Keratinocyte (primary cell): Measurements from ENCODE around the gene SH3BP1. TPM values are rescaled to one million over a fixed set of nuclear protein-coding genes. Genes with fewer than 3 reads are reported as not detected.

Experiments used
- DNase-seq: peaks from one replicate; pipeline ENCODE4 v3.0.0-alpha.2; 2011; ENCODE audit warnings: low read depth, missing footprints, low spot score
- FAIRE-seq: peaks from 2 replicates; lab custom pipeline; 2011; peaks lifted over from hg19 to GRCh38; lab: Jason Lieb, UNC
- H2AFZ ChIP-seq: 2 replicates; pipeline ENCODE4 v1.6.0; 2012; ENCODE audit warnings: low read length, control low read depth, inconsistent platforms; ENCODE audit not compliant: control insufficient read depth
- H3K27ac ChIP-seq: 2 replicates; pipeline ENCODE4 v1.5.1; 2011; ENCODE audit warnings: low read length; ENCODE audit not compliant: control insufficient read depth, insufficient read depth
- H3K27me3 ChIP-seq: 3 replicates; pipeline ENCODE4 v1.6.0; 2011; ENCODE audit warnings: low read length; ENCODE audit not compliant: control insufficient read depth, insufficient read depth; ENCODE audit errors: extremely low read depth
- H3K36me3 ChIP-seq, 2 experiments: 2 replicates in 1 of 2; 3 replicates in 1 of 2; pipeline ENCODE4 v1.5.1; 2011; ENCODE audit warnings: low read length in 2 of 2, mild to moderate bottlenecking in 1 of 2; ENCODE audit not compliant: control insufficient read depth in 2 of 2, insufficient read depth in 2 of 2; ENCODE audit errors: extremely low read depth in 1 of 2
- H3K4me1 ChIP-seq: 3 replicates; pipeline ENCODE4 v1.5.1; 2011; ENCODE audit warnings: low read length; ENCODE audit not compliant: control insufficient read depth, insufficient read depth; ENCODE audit errors: extremely low read depth
- H3K4me2 ChIP-seq: 3 replicates; pipeline ENCODE4 v1.6.0; 2011; ENCODE audit warnings: low read depth, low read length; ENCODE audit not compliant: control insufficient read depth, insufficient read depth; ENCODE audit errors: extremely low read depth
- H3K4me3 ChIP-seq, 3 experiments: fragments of 200-600 bp in 1 of 3; sonication (generic) in 1 of 3; 2 replicates in 2 of 3; 3 replicates in 1 of 3; pipeline ENCODE4 v1.5.1; 2011 to 2016; ENCODE audit warnings: low read length in 3 of 3, mild to moderate bottlenecking in 3 of 3, control low read depth in 2 of 3, inconsistent platforms in 1 of 3, low read depth in 1 of 3, mixed read lengths in 1 of 3, mixed run types in 1 of 3, moderate library complexity in 1 of 3; ENCODE audit not compliant: control insufficient read depth in 2 of 3, insufficient read depth in 2 of 3; ENCODE audit errors: extremely low read depth in 1 of 3
- H3K79me2 ChIP-seq: 2 replicates; pipeline ENCODE4 v1.6.0; 2012; ENCODE audit warnings: low read length; ENCODE audit not compliant: control insufficient read depth, insufficient read depth
- H3K9ac ChIP-seq: 3 replicates; pipeline ENCODE4 v1.6.0; 2011; ENCODE audit warnings: low read length; ENCODE audit not compliant: control insufficient read depth, insufficient read depth; ENCODE audit errors: extremely low read depth
- H3K9me1 ChIP-seq: 3 replicates; pipeline ENCODE4 v1.6.0; 2011; ENCODE audit warnings: low read length; ENCODE audit not compliant: control insufficient read depth, insufficient read depth; ENCODE audit errors: extremely low read depth
- H3K9me3 ChIP-seq: 2 replicates; pipeline ENCODE4 v1.5.1; 2012; ENCODE audit warnings: low read depth, low read length; ENCODE audit not compliant: control insufficient read depth
- H4K20me1 ChIP-seq: 3 replicates; pipeline ENCODE4 v1.6.0; 2011; ENCODE audit warnings: low read length; ENCODE audit not compliant: control insufficient read depth, insufficient read depth; ENCODE audit errors: extremely low read depth
- EZH2 ChIP-seq: IDR thresholded peaks from one replicate; pipeline ENCODE4 v1.6.1; 2012; ENCODE audit warnings: inconsistent platforms, mild to moderate bottlenecking, low read length, moderate library complexity
- dilution Hi-C: fragments of 300-500 bp; cut with MboI; formaldehyde crosslinking; loops from one replicate; pipeline ENCODE4 v1.7.0; 2020; ENCODE audit warnings: low sequenced_read_pairs; ENCODE audit not compliant: extremely low pct_ligation_motif_present
- polyA plus RNA-seq, 5 experiments: library from polyadenylated mRNA; depleted of rRNA in 3 of 5; stranded (reverse) in 3 of 5; stranded (forward) in 1 of 5; unstranded in 1 of 5; fragments of >200 nt; gene quantifications; 1 replicate in 1 of 5; 2 replicates in 3 of 5; 3 replicates in 1 of 5; pipeline versions ENCODE4 v1.2.1 to v1.2.3, GENCODE V29; 2011 to 2012; ENCODE audit warnings: missing spikeins in 2 of 5, low read depth in 1 of 5, low replicate concordance in 1 of 5
- TF ChIP-seq, protein P1 (sequence below), 3 experiments: IDR thresholded peaks in 1 of 3; conservative IDR thresholded peaks in 1 of 3; optimal IDR thresholded peaks in 1 of 3; 2 replicates in 2 of 3; 3 replicates in 1 of 3; pipeline versions ENCODE3 to v1.5.1; 2011; ENCODE audit warnings: low read length in 3 of 3, mild to moderate bottlenecking in 3 of 3, moderate library complexity in 2 of 3, control low read depth in 1 of 3, inconsistent platforms in 1 of 3; ENCODE audit not compliant: insufficient read depth in 2 of 3; ENCODE audit errors: extremely low read depth in 1 of 3

The SH3BP1 gene
- polyA plus RNA-seq, 1 donor (not counting 4 experiments of a cell fraction or from before 2014, with no cell fraction given): 27.2 TPM

DNA sequence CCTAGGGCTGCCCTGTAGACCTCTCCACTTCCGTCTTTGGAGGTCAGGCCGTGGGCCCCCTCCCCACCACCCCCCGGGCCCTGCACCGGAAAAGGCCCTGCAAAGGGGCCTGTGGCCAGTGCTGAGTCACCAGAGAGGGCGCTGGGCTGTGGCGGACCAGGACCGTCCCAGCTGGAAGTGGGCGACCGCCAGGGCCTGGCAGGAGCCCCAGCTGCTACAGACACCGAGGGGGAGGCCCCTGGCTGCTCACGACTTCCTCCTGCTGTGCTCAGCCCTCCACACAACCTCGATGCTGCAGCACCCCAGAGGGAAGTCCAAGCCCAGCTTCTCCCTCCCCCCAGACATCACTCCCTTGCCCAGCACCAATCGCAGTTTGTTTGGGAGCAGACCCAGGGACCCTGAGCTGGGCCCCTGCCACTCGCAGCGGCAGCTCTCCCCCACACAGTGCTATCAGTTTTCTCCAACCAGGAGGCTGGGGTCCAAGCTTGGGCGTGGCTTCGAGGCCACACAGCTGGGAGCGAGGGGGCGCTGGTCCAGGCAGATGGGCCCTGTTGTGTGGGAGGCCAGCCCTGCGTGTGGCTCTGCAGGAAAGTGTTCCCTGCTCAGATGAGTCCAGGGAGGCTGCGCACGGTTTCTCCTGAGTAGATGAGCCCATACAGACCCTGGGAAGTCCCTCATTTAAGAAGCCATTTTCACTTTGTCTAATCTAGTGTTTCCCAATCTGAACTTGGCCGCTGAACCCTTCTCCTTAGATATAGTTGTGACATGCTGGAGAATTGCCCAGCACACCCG lies 5.6 kb upstream of the SH3BP1 start:
- Histone ChIP-seq H3K27me3 (no peaks in the 10 kb centered on the region), H2AFZ (no peak overlapping the region), H4K20me1 (no peaks in the 10 kb centered on the region), H3K9ac (no peak overlapping the region), H3K9me1 (no peaks in the 10 kb centered on the region), H3K79me2 (no peaks in the 10 kb centered on the region), H3K27ac (no peak overlapping the region), H3K4me2 (no peak overlapping the region), H3K4me3 (no peak overlapping the region), H3K36me3 (peaks cover 14 to 16% of the 10 kb centered on the region in 2 experiments), H3K9me3 (no peaks in the 10 kb centered on the region), H3K4me1 (peaks cover 18% of the 10 kb centered on the region)
- dilution Hi-C loops: no loop called here
- no peak for TF ChIP-seq EZH2
- TF ChIP-seq, protein P1, sequence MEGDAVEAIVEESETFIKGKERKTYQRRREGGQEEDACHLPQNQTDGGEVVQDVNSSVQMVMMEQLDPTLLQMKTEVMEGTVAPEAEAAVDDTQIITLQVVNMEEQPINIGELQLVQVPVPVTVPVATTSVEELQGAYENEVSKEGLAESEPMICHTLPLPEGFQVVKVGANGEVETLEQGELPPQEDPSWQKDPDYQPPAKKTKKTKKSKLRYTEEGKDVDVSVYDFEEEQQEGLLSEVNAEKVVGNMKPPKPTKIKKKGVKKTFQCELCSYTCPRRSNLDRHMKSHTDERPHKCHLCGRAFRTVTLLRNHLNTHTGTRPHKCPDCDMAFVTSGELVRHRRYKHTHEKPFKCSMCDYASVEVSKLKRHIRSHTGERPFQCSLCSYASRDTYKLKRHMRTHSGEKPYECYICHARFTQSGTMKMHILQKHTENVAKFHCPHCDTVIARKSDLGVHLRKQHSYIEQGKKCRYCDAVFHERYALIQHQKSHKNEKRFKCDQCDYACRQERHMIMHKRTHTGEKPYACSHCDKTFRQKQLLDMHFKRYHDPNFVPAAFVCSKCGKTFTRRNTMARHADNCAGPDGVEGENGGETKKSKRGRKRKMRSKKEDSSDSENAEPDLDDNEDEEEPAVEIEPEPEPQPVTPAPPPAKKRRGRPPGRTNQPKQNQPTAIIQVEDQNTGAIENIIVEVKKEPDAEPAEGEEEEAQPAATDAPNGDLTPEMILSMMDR (optimal IDR thresholded peaks at IDR 0.05 in 1 of 3, IDR thresholded peaks at IDR 0.05 in 1 of 3, conservative IDR thresholded peaks at IDR 0.05 in 1 of 3; ENCODE audit: extremely low read depth in 1 of 3, insufficient read depth in 2 of 3, low read length in 3 of 3): peak in 1 of 3 experiments; percentile 0
- no peak for DNase-seq
- no peak for FAIRE-seq

DNA sequence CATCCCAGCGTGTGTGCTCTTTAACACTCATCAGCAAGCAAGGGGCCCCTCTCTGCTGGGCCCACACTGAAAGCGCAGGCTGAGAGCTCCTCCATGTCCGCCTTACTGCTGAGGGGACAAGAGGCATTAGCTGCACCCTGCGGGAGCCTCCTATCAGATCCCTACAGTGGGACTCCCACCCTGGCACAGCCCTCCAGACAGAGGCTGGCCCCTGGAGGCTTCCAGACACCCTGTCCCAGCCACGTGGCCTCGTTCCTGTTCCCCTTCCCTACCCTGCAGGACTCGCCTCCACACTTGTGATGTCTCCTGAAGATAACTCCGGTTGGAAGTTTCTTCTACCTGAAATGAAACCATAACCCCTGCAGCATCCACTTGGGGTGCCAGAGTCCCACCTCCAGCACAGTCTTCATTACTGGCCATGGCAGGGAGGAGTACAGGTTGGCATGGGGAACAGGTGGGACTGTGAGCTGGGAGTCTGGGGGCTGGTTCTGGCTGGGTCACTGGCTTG lies 5.0 kb upstream of the SH3BP1 start:
- TF ChIP-seq, protein P1 (optimal IDR thresholded peaks at IDR 0.05 in 1 of 3, IDR thresholded peaks at IDR 0.05 in 1 of 3, conservative IDR thresholded peaks at IDR 0.05 in 1 of 3; ENCODE audit: extremely low read depth in 1 of 3, insufficient read depth in 2 of 3, low read length in 3 of 3): peak in 2 of 3 experiments; percentile 39 to 41
- TF ChIP-seq EZH2: no peak
- Histone ChIP-seq H3K9ac (no peak overlapping the region), H3K27ac (no peak overlapping the region), H3K27me3 (no peaks in the 10 kb centered on the region), H2AFZ (no peak overlapping the region), H3K9me3 (no peaks in the 10 kb centered on the region), H3K4me2 (no peak overlapping the region), H3K4me1 (peaks cover 22% of the 10 kb centered on the region), H4K20me1 (no peaks in the 10 kb centered on the region), H3K36me3 (peaks cover 13 to 14% of the 10 kb centered on the region in 2 experiments), H3K79me2 (no peaks in the 10 kb centered on the region), H3K9me1 (no peaks in the 10 kb centered on the region), H3K4me3 (no peak overlapping the region)
- dilution Hi-C loops: no loop called here
- DNase-seq (no peak), FAIRE-seq (no peak)
